PC-3 (cell line): ENCODE measurements around the gene SETBP1.

Experiments
- EZH2 ChIP-seq: fragments of 300-600 bp; sonication (generic); IDR thresholded peaks from one replicate; pipeline ENCODE4 v1.6.1; 2017; ENCODE audit warnings: antibody characterized with exemption, mild to moderate bottlenecking, low read length; ENCODE audit not compliant: unreplicated experiment
- EZH2phosphoT487 ChIP-seq: fragments of 300-600 bp; sonication (generic); IDR thresholded peaks from 2 replicates; pipeline ENCODE4 v1.6.1; 2018; ENCODE audit warnings: mild to moderate bottlenecking, antibody characterized with exemption, low read length, borderline replicate concordance
- TF ChIP-seq, protein P1 (sequence below): fragments of 300-600 bp; sonication (generic); conservative IDR thresholded peaks from 2 replicates; pipeline ENCODE4 v1.5.1; 2017; ENCODE audit warnings: antibody characterized with exemption, low read depth, mild to moderate bottlenecking, low read length

GRCh38 chr18:45037618-45038017 lies 356.9 kb downstream of the SETBP1 start:
- TF ChIP-seq, protein P1, sequence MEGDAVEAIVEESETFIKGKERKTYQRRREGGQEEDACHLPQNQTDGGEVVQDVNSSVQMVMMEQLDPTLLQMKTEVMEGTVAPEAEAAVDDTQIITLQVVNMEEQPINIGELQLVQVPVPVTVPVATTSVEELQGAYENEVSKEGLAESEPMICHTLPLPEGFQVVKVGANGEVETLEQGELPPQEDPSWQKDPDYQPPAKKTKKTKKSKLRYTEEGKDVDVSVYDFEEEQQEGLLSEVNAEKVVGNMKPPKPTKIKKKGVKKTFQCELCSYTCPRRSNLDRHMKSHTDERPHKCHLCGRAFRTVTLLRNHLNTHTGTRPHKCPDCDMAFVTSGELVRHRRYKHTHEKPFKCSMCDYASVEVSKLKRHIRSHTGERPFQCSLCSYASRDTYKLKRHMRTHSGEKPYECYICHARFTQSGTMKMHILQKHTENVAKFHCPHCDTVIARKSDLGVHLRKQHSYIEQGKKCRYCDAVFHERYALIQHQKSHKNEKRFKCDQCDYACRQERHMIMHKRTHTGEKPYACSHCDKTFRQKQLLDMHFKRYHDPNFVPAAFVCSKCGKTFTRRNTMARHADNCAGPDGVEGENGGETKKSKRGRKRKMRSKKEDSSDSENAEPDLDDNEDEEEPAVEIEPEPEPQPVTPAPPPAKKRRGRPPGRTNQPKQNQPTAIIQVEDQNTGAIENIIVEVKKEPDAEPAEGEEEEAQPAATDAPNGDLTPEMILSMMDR = no peak
- TF ChIP-seq EZH2 = no peak
- TF ChIP-seq EZH2phosphoT487 = no peak
